Type B pancreatic cell (in vitro differentiated cells): ENCODE measurements around the gene CORO2A. TPM values are rescaled to one million over a fixed set of nuclear protein-coding genes. Genes with fewer than 3 reads are reported as not detected.
A peak's percentile ranks its signal among the peaks of the same experiment; 100 is the strongest.

Experiments
- DNase-seq: peaks from one replicate; pipeline ENCODE4 v3.0.0; 2021; ENCODE audit warnings: mixed read lengths; ENCODE audit not compliant: unreplicated experiment; ENCODE audit errors: extremely low spot score
- H3K27ac Mint-ChIP-seq: 2 replicates; pipeline ENCODE4 v1.8.0; 2021; ENCODE audit warnings: mild to moderate bottlenecking, mixed read lengths
- H3K27me3 Mint-ChIP-seq: 2 replicates; pipeline ENCODE4 v1.8.0; 2021; ENCODE audit warnings: mixed read lengths
- H3K36me3 Mint-ChIP-seq: 2 replicates; pipeline ENCODE4 v1.8.0; 2021; ENCODE audit warnings: mixed read lengths
- H3K4me1 Mint-ChIP-seq: one replicate; pipeline ENCODE4 v1.8.0; 2021; ENCODE audit warnings: mixed read lengths; ENCODE audit not compliant: unreplicated experiment
- H3K4me3 Mint-ChIP-seq: 2 replicates; pipeline ENCODE4 v1.8.0; 2021; ENCODE audit warnings: mild to moderate bottlenecking, mixed read lengths
- H3K9me3 Mint-ChIP-seq: 2 replicates; pipeline ENCODE4 v1.8.0; 2021; ENCODE audit warnings: mixed read lengths
- total RNA-seq: library from RNA; stranded (reverse); gene quantifications from 2 replicates; pipeline ENCODE4 v1.2.1, GENCODE V29; 2021; ENCODE audit warnings: low replicate concordance
- TF ChIP-seq, protein P1 (sequence below): fragments of 200-600 bp; sonication (generic); conservative IDR thresholded peaks from 2 replicates; pipeline ENCODE4 v1.5.0; 2021; ENCODE audit warnings: antibody characterized with exemption, mild to moderate bottlenecking

Gene CORO2A
- total RNA-seq, 1 donor from 2014 or later: 9.9 TPM

DNA sequence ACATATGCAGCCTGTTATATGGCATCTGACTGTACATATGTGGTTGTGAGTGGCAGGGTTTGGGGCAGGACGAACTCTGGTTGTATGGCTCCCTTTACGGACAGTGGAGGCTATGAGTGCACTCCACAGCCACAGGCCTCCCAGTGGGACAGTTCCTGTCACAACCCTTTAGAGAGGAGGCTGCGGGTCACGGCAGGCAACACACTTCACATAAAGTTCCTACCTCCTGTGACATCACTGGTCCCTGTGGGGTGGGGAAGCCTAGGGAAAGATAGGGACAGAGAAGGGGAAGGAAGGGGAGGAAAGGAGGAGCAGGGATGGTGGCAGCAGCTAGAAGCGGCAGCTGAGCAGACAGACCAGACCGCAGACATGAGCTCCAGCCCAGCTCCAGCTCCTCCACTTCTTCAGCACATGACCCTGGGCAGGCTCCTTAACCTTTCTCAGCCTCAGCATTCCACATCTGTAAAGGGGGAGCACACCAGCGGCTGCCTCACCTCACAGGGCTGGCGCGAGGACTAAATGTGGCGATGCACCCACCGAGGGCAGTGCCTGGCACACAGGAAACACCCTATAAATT lies 27.4 kb upstream of the CORO2A start:
- Mint-ChIP-seq H3K27me3 (no peaks in the 10 kb centered on the region), H3K4me1 (peaks cover 29% of the 10 kb centered on the region), H3K36me3 (peaks cover 5% of the 10 kb centered on the region), H3K4me3 (peak overlapping the region; percentile 17), H3K9me3 (no peaks in the 10 kb centered on the region), H3K27ac (peak overlapping the region; percentile 92)
- TF ChIP-seq, protein P1, sequence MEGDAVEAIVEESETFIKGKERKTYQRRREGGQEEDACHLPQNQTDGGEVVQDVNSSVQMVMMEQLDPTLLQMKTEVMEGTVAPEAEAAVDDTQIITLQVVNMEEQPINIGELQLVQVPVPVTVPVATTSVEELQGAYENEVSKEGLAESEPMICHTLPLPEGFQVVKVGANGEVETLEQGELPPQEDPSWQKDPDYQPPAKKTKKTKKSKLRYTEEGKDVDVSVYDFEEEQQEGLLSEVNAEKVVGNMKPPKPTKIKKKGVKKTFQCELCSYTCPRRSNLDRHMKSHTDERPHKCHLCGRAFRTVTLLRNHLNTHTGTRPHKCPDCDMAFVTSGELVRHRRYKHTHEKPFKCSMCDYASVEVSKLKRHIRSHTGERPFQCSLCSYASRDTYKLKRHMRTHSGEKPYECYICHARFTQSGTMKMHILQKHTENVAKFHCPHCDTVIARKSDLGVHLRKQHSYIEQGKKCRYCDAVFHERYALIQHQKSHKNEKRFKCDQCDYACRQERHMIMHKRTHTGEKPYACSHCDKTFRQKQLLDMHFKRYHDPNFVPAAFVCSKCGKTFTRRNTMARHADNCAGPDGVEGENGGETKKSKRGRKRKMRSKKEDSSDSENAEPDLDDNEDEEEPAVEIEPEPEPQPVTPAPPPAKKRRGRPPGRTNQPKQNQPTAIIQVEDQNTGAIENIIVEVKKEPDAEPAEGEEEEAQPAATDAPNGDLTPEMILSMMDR: no peak
- no peak for DNase-seq

DNA sequence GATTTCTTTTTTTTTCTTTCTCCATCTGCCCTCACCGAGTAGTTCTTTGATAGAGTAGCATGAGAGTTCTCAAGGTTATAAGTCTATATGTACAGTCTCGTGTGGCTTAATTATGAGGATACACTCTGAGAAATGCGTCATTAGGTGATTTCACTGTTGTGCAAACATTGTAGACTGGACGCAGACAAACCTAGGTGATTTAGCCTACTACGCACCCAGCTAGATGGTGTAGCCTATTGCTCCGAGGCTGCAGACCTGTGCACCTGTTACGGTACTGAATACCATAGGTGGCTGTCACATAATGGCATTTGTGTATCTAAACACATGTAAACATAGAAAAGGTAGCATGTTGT lies 26.9 kb upstream of the CORO2A start:
- peaks cover 5% of the 10 kb centered on the region for H3K36me3 Mint-ChIP-seq
- peak overlapping the region; percentile 92 for H3K27ac Mint-ChIP-seq
- DNase-seq: no peak
- peaks cover 31% of the 10 kb centered on the region for H3K4me1 Mint-ChIP-seq
- peak overlapping the region; percentile 17 for H3K4me3 Mint-ChIP-seq
- H3K9me3 Mint-ChIP-seq: no peaks in the 10 kb centered on the region
- TF ChIP-seq, protein P1: no peak
- no peaks in the 10 kb centered on the region for H3K27me3 Mint-ChIP-seq

DNA sequence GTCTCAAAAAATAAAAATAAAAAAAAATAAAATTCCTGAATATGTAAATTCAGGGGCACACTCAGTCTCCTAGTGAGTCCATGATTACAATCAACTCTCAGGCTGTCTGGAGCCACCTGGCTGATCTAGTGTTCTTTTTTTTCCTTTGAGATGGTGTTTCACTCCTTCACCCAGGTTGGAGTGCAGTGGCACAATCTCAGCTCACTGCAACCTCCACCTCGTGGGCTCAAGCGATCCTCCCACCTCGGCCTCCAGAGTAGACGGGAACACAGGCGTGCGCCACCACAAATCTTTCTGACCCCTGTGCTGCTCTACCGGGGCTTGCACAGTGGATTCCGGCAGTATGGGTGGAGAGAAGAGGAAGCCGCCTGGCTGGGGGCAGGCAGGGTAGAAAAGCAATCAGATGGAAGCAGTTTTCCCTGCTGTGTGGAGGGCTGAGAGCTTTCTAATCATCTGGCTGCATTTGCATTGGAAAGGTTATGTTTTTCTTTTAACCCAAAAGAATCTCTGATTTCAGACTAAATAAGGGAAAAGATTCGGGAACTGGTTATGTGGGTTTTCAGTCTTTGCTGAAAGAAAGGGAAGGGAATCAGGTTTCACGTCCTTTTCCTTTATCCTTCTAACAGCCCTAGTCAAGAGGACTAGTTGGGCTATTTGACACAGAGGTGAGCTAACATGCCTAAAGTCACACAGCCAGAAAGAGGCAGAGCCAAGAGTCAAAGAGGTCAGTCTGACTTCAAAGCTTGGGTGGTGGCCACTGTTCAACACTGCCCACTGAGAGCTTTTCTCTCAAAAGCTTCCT lies 26.3 kb upstream of the CORO2A start:
- Mint-ChIP-seq H3K4me1 (peaks cover 31% of the 10 kb centered on the region), H3K9me3 (no peaks in the 10 kb centered on the region), H3K27ac (peak overlapping the region; percentile 92), H3K27me3 (no peaks in the 10 kb centered on the region), H3K4me3 (peak overlapping the region; percentile 17), H3K36me3 (peaks cover 5% of the 10 kb centered on the region)
- no peak for DNase-seq
- TF ChIP-seq, protein P1: no peak

DNA sequence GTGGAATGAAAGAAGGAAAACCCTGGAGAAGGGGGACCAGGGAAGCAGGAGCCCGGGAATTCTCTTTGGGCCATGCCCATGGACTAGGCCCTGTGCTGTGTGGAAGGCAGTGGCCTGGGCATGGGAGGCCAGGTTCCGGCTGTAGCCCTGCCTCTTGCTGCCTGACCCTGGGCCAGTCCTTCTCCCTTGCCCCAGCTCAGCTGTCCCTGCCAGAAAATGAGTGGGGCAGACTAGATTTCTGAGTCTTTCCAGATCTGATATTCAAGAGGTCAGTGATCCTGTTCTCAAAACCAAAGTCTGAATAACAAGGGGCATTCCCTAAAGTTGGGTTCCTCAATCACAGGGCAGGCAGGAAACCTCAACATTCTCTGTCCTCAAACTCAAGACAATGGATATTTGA lies 24.8 kb upstream of the CORO2A start:
- TF ChIP-seq, protein P1: no peak
- no peak overlapping the region for H3K4me3 Mint-ChIP-seq

DNA sequence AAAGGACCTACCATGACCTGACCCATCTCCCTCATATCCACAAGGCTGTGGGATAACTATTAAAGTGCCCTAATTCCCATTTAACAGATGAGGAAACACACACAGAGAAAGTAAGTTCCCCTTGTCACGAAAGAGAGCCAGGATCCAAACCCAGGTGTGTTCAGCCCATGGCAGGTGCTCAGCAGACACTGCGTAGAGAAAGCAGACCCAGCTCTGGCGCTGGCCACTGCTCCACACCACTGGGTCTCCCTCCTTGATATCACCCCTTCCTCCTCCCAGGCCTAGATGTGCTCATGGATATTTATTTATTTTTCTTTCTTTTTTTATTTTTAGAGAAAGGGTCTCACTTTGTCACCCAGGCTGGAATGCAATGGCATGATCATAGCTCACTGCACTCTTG lies 24.0 kb upstream of the CORO2A start:
- H3K4me3 Mint-ChIP-seq: no peak overlapping the region
- no peak for DNase-seq

More for the DNA sequence above, 24.8 kb upstream of the CORO2A start:
- no peaks in the 10 kb centered on the region for H3K27me3 Mint-ChIP-seq
- H3K4me1 Mint-ChIP-seq: peaks cover 32% of the 10 kb centered on the region
- H3K36me3 Mint-ChIP-seq: no peaks in the 10 kb centered on the region
- no peak overlapping the region for H3K27ac Mint-ChIP-seq
- H3K9me3 Mint-ChIP-seq: no peaks in the 10 kb centered on the region
- DNase-seq: no peak

More for the DNA sequence above, 24.0 kb upstream of the CORO2A start:
- Mint-ChIP-seq H3K36me3 (no peaks in the 10 kb centered on the region), H3K27me3 (no peaks in the 10 kb centered on the region), H3K9me3 (no peaks in the 10 kb centered on the region), H3K27ac (no peak overlapping the region), H3K4me1 (peaks cover 28% of the 10 kb centered on the region)
- TF ChIP-seq, protein P1: no peak
